Ovary (tissue), 9 donors: ENCODE measurements around the gene ZBTB47. TPM values are rescaled to one million over a fixed set of nuclear protein-coding genes. Genes with fewer than 3 reads are reported as not detected.

Experiments used
- DNase-seq, 5 donors: peaks; one replicate each; pipeline ENCODE4 v3.0.0-alpha.2; 2019 to 2020
- H3K27ac ChIP-seq, 2 donors: fragments of 200-600 bp; one replicate each; pipeline versions ENCODE4 v1.5.1 to v1.8.0; 2019 to 2022
- H3K27me3 ChIP-seq: fragments of 200-600 bp; one replicate; pipeline ENCODE4 v1.8.0; 2022
- H3K36me3 ChIP-seq: fragments of 200-600 bp; sonication (generic); one replicate; pipeline ENCODE4 v1.5.1; 2019
- H3K4me1 ChIP-seq: one replicate; pipeline ENCODE4 v1.8.1; 2013; ENCODE audit warnings: mild to moderate bottlenecking, moderate library complexity; ENCODE audit not compliant: insufficient read depth
- H3K4me3 ChIP-seq: fragments of 200-600 bp; sonication (generic); one replicate; pipeline ENCODE4 v1.5.1; 2017
- H3K9me3 ChIP-seq, 2 donors: fragments of 200-600 bp in 1 of 2; sonication (generic) in 1 of 2; one replicate each; pipeline versions ENCODE4 v1.5.1 to v1.8.1; 2013 to 2019; ENCODE audit warnings: mild to moderate bottlenecking in 1 of 2, moderate library complexity in 1 of 2
- CTCF ChIP-seq, 3 donors: fragments of 450-650 bp in 2 of 3; fragments of 200-600 bp in 1 of 3; IDR thresholded peaks; one replicate each; pipeline versions ENCODE4 v1.5.1 to v1.8.0; 2016 to 2022; ENCODE audit warnings: antibody characterized with exemption in 3 of 3, mild to moderate bottlenecking in 1 of 3
- EP300 ChIP-seq: sonication (generic); formaldehyde crosslinking; IDR thresholded peaks from one replicate; pipeline ENCODE4 v1.6.1; 2017; ENCODE audit warnings: antibody characterized with exemption
- POLR2A ChIP-seq: fragments of 450-650 bp; IDR thresholded peaks from one replicate; pipeline ENCODE4 v1.6.1; 2017; ENCODE audit warnings: antibody characterized with exemption, mild to moderate bottlenecking, moderate library complexity
- WGBS, 3 donors: extraction: QIAGEN DNeasy Blood & Tissue Kit in 1 of 3; methylation state at CpG; one replicate each; pipeline versions ENCODE4 v1.1.5 to v1.1.7; 2013 to 2017; 5-methylcytosine and 5-hydroxymethylcytosine counted together
- intact Hi-C, 4 donors: fragments of 100-400 bp; cut with DNase I; formaldehyde crosslinking; loops; one replicate each; pipeline versions ENCODE4 v1.11.0 to v1.15.1; 2022 to 2023
- polyA plus RNA-seq, 2 donors: library from polyadenylated mRNA; stranded (reverse); fragments of 200-250 nt in 1 of 2; fragments of 350-450 nt in 1 of 2; fragmentation: Illumina TruSeq in 1 of 2; extraction: RNeasy Lipid Tissue Mini Kit (QIAGEN cat#74804) in 1 of 2; gene quantifications; one replicate each; pipeline ENCODE4 v1.2.3, GENCODE V29; 2013 to 2014
- total RNA-seq, 7 donors: library from RNA; depleted of rRNA in 2 of 7; stranded (reverse); fragments of >200 nt in 2 of 7; fragmentation: NEBNext Ultra II Directional in 3 of 7; extraction: Animal tissue kit (Norgen Biotek cat#: 25700) in 3 of 7; gene quantifications; one replicate each; pipeline versions ENCODE4 v1.1.0 to v1.2.4, GENCODE V29; 2016 to 2023
- donor health status: DM: no; HTN: no; CAD: no; lungs with moderate emphysema.
- donor health status: DM: no; HTN: no; CAD: no.
- donor health status: Bipolar disorder and iron deficiency.
- donor health status: DM: yes; HTN: yes; CAD: no.
- donor health status: DM: no; HTN: no; CAD: no.
- donor health status: DM: yes; HTN: yes; CAD: no.

Gene ZBTB47
- total and polyA plus RNA-seq, 9 donors, result 7.7 to 41.9 (median 25.0) TPM

DNA sequence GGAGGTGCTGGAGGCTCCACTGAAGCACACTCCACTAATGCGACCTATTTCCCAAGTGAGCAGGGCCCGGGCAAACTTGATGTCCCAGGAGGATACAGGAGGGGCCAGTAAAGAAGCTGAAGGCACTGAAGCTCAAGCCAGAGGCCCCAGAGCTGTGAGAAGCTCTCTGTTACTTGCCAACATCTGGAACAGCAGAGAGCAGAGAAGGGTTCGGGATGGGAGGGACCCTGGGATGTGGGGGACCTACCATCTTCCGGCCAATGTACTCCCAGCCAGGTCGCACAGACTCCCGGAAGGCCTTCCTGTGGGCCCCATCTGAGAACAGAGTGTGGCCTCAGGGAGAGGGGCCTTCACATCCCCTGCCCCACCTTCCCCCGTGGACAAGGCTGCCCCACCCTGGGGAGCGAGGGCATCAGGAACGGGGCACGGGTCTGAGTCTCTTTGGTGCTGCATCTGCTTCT lies 46.0 kb downstream of the ZBTB47 start:
- no peaks in the 10 kb centered on the region for H3K27me3 ChIP-seq
- H3K27ac ChIP-seq, result no peak overlapping the region
- H3K9me3 ChIP-seq, result no peaks in the 10 kb centered on the region
- intact Hi-C loops, result no loop called here
- WGBS, 3 donors, result 60 to 64% (median 61%) methylated on average over 10 of the region's 10 CpGs
- peak in 1 of 5 donors; percentile 3 for DNase-seq
- H3K4me1 ChIP-seq, result no peaks in the 10 kb centered on the region
- no peaks in the 10 kb centered on the region for H3K36me3 ChIP-seq
- no peak overlapping the region for H3K4me3 ChIP-seq
- no peak for TF ChIP-seq EP300

GRCh38 chr3:42700366-42701288 lies 47.1 kb downstream of the ZBTB47 start:
- intact Hi-C loops, result no loop called here
- TF ChIP-seq CTCF (IDR thresholded peaks at IDR 0.05) (no peak), EP300 (no peak), POLR2A (no peak)
- WGBS, 3 donors, result 73 to 87% (median 78%) methylated on average over 15 of the region's 15 CpGs
- Histone ChIP-seq H3K36me3 (no peaks in the 10 kb centered on the region), H3K4me3 (no peak overlapping the region), H3K9me3 (no peaks in the 10 kb centered on the region), H3K27me3 (no peaks in the 10 kb centered on the region), H3K27ac (no peak overlapping the region), H3K4me1 (no peaks in the 10 kb centered on the region)
- peak in 2 of 5 donors; percentile 8 to 12 for DNase-seq

DNA sequence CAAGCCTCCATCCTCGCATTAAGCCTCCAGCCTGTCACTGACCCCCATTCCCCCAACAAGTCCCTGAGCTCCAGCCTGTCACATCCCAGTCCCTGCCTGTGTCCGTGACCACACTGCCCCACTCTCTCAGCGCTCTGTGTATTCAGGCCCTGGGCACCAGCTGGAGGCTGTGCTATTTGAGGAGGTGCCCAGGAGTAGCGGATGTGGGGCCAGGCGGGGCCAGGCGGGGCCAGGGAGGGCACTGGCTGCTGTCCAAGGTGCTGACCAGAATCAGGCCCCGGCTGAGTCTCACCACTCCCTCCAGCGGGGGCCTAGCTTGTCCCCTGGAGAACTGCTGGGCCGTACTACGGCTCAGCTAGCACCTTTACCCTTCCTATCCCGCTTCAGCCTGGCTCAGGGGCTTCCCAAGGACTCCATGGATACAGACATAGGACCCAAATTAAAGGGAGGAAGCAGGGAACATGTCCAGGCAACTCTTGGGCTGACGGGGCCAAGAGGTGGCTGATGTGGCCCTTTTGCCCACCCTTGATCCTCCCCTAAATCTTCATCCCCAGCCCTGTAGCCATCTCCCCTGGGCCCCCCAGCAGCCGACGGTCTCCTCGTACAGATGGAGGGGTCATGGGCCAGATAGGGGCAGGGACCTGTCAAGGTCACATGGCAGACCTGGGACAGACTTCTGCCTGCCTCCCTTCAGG lies 48.0 kb downstream of the ZBTB47 start:
- Histone ChIP-seq H3K36me3 (no peaks in the 10 kb centered on the region), H3K4me1 (no peaks in the 10 kb centered on the region), H3K27me3 (no peaks in the 10 kb centered on the region), H3K4me3 (no peak overlapping the region), H3K27ac (no peak overlapping the region), H3K9me3 (no peaks in the 10 kb centered on the region)
- intact Hi-C loops, result no loop called here
- WGBS, 3 donors, result 44 to 57% (median 53%) methylated on average over 15 of the region's 15 CpGs
- no peak for TF ChIP-seq EP300
- no peak for TF ChIP-seq POLR2A
- TF ChIP-seq CTCF (IDR thresholded peaks at IDR 0.05), result no peak
- peak in 1 of 5 donors; percentile 26 for DNase-seq

- intact Hi-C loops, result no loop called here
- no peak within 1 kb of the TSS for H3K4me3 ChIP-seq
- peak in 1 of 5 donors; percentile 7 for DNase-seq
Observed at GRCh38 chr3:42702066-42702951, 48.8 kb downstream of the ZBTB47 start, which contains the start of gene HHATL. Gene HHATL (minus strand): TSS chr3:42702798. CDS start chr3:42700826, 1,972 bp downstream.

More at GRCh38 chr3:42702066-42702951, 48.8 kb downstream of the ZBTB47 start, which contains the start of gene HHATL:
- Histone ChIP-seq H3K4me1 (no peaks in the 10 kb centered on the region), H3K36me3 (no peaks in the 10 kb centered on the region), H3K27ac (no peak within 1 kb of the TSS), H3K9me3 (no peaks in the 10 kb centered on the region), H3K27me3 (no peaks in the 10 kb centered on the region)
- 21 to 34% (median 21%) methylated on average over 21 of the region's 21 CpGs for WGBS, 3 donors
- TF ChIP-seq CTCF (IDR thresholded peaks at IDR 0.05), result no peak
- no peak for TF ChIP-seq POLR2A
- no peak for TF ChIP-seq EP300
